ENCODE data around the gene NDUFA5.

Gene NDUFA5

GRCh38 chr7:123558289-123558874 lies 764 bp upstream of the NDUFA5 start:
- H2AK5ac ChIP-seq (ENCODE audit: low read length, severe bottlenecking), result no peak overlapping the region
- H3K27me3 ChIP-seq (ENCODE audit: control insufficient read depth in 1 of 2, insufficient read depth in 1 of 2, low read length in 2 of 2), result no peaks in the 10 kb centered on the region
- H3K9me3 ChIP-seq (ENCODE audit: control insufficient read depth, low read length), result no peaks in the 10 kb centered on the region
- H3K18ac ChIP-seq (ENCODE audit: low read depth in 1 of 2, low read length in 2 of 2), result no peak overlapping the region
- no peak overlapping the region for H2BK12ac ChIP-seq (ENCODE audit: low read length in 2 of 2)
- no peak overlapping the region for H3K27ac ChIP-seq (ENCODE audit: low read length, poor library complexity, severe bottlenecking)
- no peak overlapping the region for H2BK15ac ChIP-seq (ENCODE audit: low read depth, poor library complexity, severe bottlenecking)
- no peak overlapping the region for H3K23ac ChIP-seq (ENCODE audit: low read length in 2 of 2)
- no peak overlapping the region for H4K91ac ChIP-seq (ENCODE audit: low read length)
- H3K4ac ChIP-seq (ENCODE audit: low read depth in 1 of 2, low read length in 2 of 2), result no peak overlapping the region
- no peak overlapping the region for H2BK5ac ChIP-seq (ENCODE audit: low read depth, low read length, poor library complexity, severe bottlenecking)
- peak overlapping the region; percentile 95 for H3K9ac ChIP-seq (ENCODE audit: low read length)
- H3K36me3 ChIP-seq (ENCODE audit: control insufficient read depth in 1 of 2, insufficient read depth in 2 of 2, low read depth in 1 of 2, low read length in 2 of 2), result peaks cover 0 to 20% of the 10 kb centered on the region in 2 experiments
- H3K4me2 ChIP-seq (ENCODE audit: low read length, poor library complexity, severe bottlenecking), result peak overlapping the region; percentile 24
- no peak overlapping the region for H3K14ac ChIP-seq (ENCODE audit: low read length in 2 of 2)
- H3K4me3 ChIP-seq (ENCODE audit: insufficient read depth in 1 of 2, low read depth in 1 of 2, low read length in 2 of 2), result peak overlapping the region in 1 of 2 experiments; percentile 98
- peak overlapping the region; percentile 81 for H4K8ac ChIP-seq (ENCODE audit: low read length)
- no peak for DNase-seq
- peaks cover 9% of the 10 kb centered on the region for H3K79me1 ChIP-seq (replicated peaks; ENCODE audit: low read length, poor library complexity, severe bottlenecking)
- no peak overlapping the region for H2BK120ac ChIP-seq (ENCODE audit: low read depth, low read length)
- peaks cover 3% of the 10 kb centered on the region for H3K4me1 ChIP-seq (ENCODE audit: control insufficient read depth, insufficient read depth, low read depth, low read length)
- WGBS, result 91% methylated on average over 3 of the region's 4 CpGs
- peak overlapping the region; percentile 30 for H2AFZ ChIP-seq (ENCODE audit: low read depth, low read length)

DNA sequence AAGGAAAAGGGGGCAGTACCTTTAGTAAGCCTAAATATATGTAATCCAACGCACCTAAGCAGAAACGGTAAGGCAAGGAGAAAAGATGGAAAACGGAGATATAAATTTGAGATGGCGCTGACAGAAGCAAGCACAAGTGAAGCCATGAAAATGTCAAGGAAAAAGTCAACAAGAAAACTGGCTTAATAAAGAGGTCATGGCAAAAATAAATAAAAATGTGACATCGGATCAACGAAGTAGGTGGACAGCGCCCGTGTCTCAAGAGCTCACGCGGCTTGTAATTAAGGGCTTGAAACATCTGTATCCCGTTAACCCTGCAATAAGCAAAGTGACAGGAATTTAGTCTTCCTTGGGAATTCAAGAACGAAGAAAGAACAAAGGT lies 611 bp downstream of the NDUFA5 start:
- H3K27me3 ChIP-seq (ENCODE audit: control insufficient read depth in 1 of 2, insufficient read depth in 1 of 2, low read length in 2 of 2), result no peaks in the 10 kb centered on the region
- H3K4me1 ChIP-seq (ENCODE audit: control insufficient read depth, insufficient read depth, low read depth, low read length), result peaks cover 3% of the 10 kb centered on the region
- H2BK120ac ChIP-seq (ENCODE audit: low read depth, low read length), result no peak overlapping the region
- H3K79me1 ChIP-seq (replicated peaks; ENCODE audit: low read length, poor library complexity, severe bottlenecking), result peaks cover 14% of the 10 kb centered on the region
- H2AFZ ChIP-seq (ENCODE audit: low read depth, low read length), result no peak overlapping the region
- no peak overlapping the region for H3K14ac ChIP-seq (ENCODE audit: low read length in 2 of 2)
- no peak overlapping the region for H2BK15ac ChIP-seq (ENCODE audit: low read depth, poor library complexity, severe bottlenecking)
- peaks cover 0 to 28% of the 10 kb centered on the region in 2 experiments for H3K36me3 ChIP-seq (ENCODE audit: control insufficient read depth in 1 of 2, insufficient read depth in 2 of 2, low read depth in 1 of 2, low read length in 2 of 2)
- H4K91ac ChIP-seq (ENCODE audit: low read length), result no peak overlapping the region
- peak overlapping the region; percentile 73 for H3K4me2 ChIP-seq (ENCODE audit: low read length, poor library complexity, severe bottlenecking)
- H2AK5ac ChIP-seq (ENCODE audit: low read length, severe bottlenecking), result no peak overlapping the region
- 8% methylated on average over 12 of the region's 12 CpGs for WGBS
- H2BK12ac ChIP-seq (ENCODE audit: low read length in 2 of 2), result no peak overlapping the region
- H3K4me3 ChIP-seq (ENCODE audit: insufficient read depth in 1 of 2, low read depth in 1 of 2, low read length in 2 of 2), result peak overlapping the region; percentile 95 to 98
- no peak overlapping the region for H3K23ac ChIP-seq (ENCODE audit: low read length in 2 of 2)
- no peak overlapping the region for H3K18ac ChIP-seq (ENCODE audit: low read depth in 1 of 2, low read length in 2 of 2)
- no peaks in the 10 kb centered on the region for H3K9me3 ChIP-seq (ENCODE audit: control insufficient read depth, low read length)
- H3K27ac ChIP-seq (ENCODE audit: low read length, poor library complexity, severe bottlenecking), result no peak overlapping the region
- H2BK5ac ChIP-seq (ENCODE audit: low read depth, low read length, poor library complexity, severe bottlenecking), result no peak overlapping the region
- no peak for DNase-seq
- H3K9ac ChIP-seq (ENCODE audit: low read length), result peak overlapping the region; percentile 95
- H3K4ac ChIP-seq (ENCODE audit: low read depth in 1 of 2, low read length in 2 of 2), result no peak overlapping the region
- H4K8ac ChIP-seq (ENCODE audit: low read length), result no peak overlapping the region

DNA sequence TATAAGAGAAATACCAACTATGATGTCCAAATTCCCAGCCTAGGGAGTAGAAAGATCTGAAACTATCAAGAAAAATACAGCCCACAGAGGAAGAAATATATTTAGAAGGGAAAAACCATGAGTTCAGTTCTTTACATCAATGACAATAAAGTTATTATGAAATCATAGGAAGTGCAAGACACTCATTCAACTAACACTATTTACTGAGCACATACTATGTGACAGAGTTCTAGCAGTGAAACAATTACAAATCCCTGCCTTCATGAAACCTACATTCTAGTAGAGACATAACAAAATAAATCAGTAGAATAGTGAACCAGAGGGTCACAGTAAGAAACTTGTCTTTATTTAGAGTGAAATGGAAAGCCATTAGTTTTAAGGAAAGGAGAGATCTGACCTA lies 2.1 kb downstream of the NDUFA5 start:
- Histone ChIP-seq H2BK120ac (ENCODE audit: low read depth, low read length) (no peak overlapping the region), H3K27me3 (ENCODE audit: control insufficient read depth in 1 of 2, insufficient read depth in 1 of 2, low read length in 2 of 2) (no peaks in the 10 kb centered on the region), H2AK5ac (ENCODE audit: low read length, severe bottlenecking) (no peak overlapping the region), H3K36me3 (ENCODE audit: control insufficient read depth in 1 of 2, insufficient read depth in 2 of 2, low read depth in 1 of 2, low read length in 2 of 2) (peaks cover 0 to 28% of the 10 kb centered on the region in 2 experiments), H3K9ac (ENCODE audit: low read length) (no peak overlapping the region), H3K27ac (ENCODE audit: low read length, poor library complexity, severe bottlenecking) (no peak overlapping the region), H3K4me3 (ENCODE audit: insufficient read depth in 1 of 2, low read depth in 1 of 2, low read length in 2 of 2) (no peak overlapping the region), H3K4me1 (ENCODE audit: control insufficient read depth, insufficient read depth, low read depth, low read length) (peaks cover 3% of the 10 kb centered on the region), H2BK12ac (ENCODE audit: low read length in 2 of 2) (no peak overlapping the region), H2BK15ac (ENCODE audit: low read depth, poor library complexity, severe bottlenecking) (no peak overlapping the region), H4K91ac (ENCODE audit: low read length) (no peak overlapping the region), H2BK5ac (ENCODE audit: low read depth, low read length, poor library complexity, severe bottlenecking) (no peak overlapping the region), H3K18ac (ENCODE audit: low read depth in 1 of 2, low read length in 2 of 2) (no peak overlapping the region), H3K79me1 (replicated peaks; ENCODE audit: low read length, poor library complexity, severe bottlenecking) (peaks cover 14% of the 10 kb centered on the region), H2AFZ (ENCODE audit: low read depth, low read length) (no peak overlapping the region), H3K4me2 (ENCODE audit: low read length, poor library complexity, severe bottlenecking) (no peak overlapping the region), H3K4ac (ENCODE audit: low read depth in 1 of 2, low read length in 2 of 2) (no peak overlapping the region), H3K9me3 (ENCODE audit: control insufficient read depth, low read length) (no peaks in the 10 kb centered on the region), H3K23ac (ENCODE audit: low read length in 2 of 2) (no peak overlapping the region), H4K8ac (ENCODE audit: low read length) (no peak overlapping the region), H3K14ac (ENCODE audit: low read length in 2 of 2) (no peak overlapping the region)
- DNase-seq, result no peak

- Histone ChIP-seq H2BK15ac (ENCODE audit: low read depth, poor library complexity, severe bottlenecking) (no peak overlapping the region), H2BK5ac (ENCODE audit: low read depth, low read length, poor library complexity, severe bottlenecking) (no peak overlapping the region), H2AK5ac (ENCODE audit: low read length, severe bottlenecking) (no peak overlapping the region), H2BK12ac (ENCODE audit: low read length in 2 of 2) (no peak overlapping the region), H4K91ac (ENCODE audit: low read length) (no peak overlapping the region), H3K4me1 (ENCODE audit: control insufficient read depth, insufficient read depth, low read depth, low read length) (peaks cover 3% of the 10 kb centered on the region), H3K4ac (ENCODE audit: low read depth in 1 of 2, low read length in 2 of 2) (no peak overlapping the region), H3K9ac (ENCODE audit: low read length) (no peak overlapping the region), H3K4me3 (ENCODE audit: insufficient read depth in 1 of 2, low read depth in 1 of 2, low read length in 2 of 2) (no peak overlapping the region), H3K36me3 (ENCODE audit: control insufficient read depth in 1 of 2, insufficient read depth in 2 of 2, low read depth in 1 of 2, low read length in 2 of 2) (peaks cover 4 to 49% of the 10 kb centered on the region in 2 experiments), H2BK120ac (ENCODE audit: low read depth, low read length) (no peak overlapping the region), H3K14ac (ENCODE audit: low read length in 2 of 2) (no peak overlapping the region), H3K18ac (ENCODE audit: low read depth in 1 of 2, low read length in 2 of 2) (no peak overlapping the region), H3K23ac (ENCODE audit: low read length in 2 of 2) (no peak overlapping the region), H2AFZ (ENCODE audit: low read depth, low read length) (no peak overlapping the region), H3K9me3 (ENCODE audit: control insufficient read depth, low read length) (no peaks in the 10 kb centered on the region), H3K27me3 (ENCODE audit: control insufficient read depth in 1 of 2, insufficient read depth in 1 of 2, low read length in 2 of 2) (no peaks in the 10 kb centered on the region), H4K8ac (ENCODE audit: low read length) (no peak overlapping the region), H3K27ac (ENCODE audit: low read length, poor library complexity, severe bottlenecking) (no peak overlapping the region), H3K4me2 (ENCODE audit: low read length, poor library complexity, severe bottlenecking) (no peak overlapping the region), H3K79me1 (replicated peaks; ENCODE audit: low read length, poor library complexity, severe bottlenecking) (peaks cover 17% of the 10 kb centered on the region)
- DNase-seq, result no peak
- WGBS, result 100% methylated on average over 2 of the region's 3 CpGs
Observed at GRCh38 chr7:123553159-123553558, 4.5 kb downstream of the NDUFA5 start.
